IMR-90 (cell line): ENCODE results near the gene TENM4. TPM values are rescaled to one million over a fixed set of nuclear protein-coding genes. Genes with fewer than 3 reads are reported as not detected.

Experiments
- ATAC-seq: fragments of 200-7000 bp; cut with Tn5 transposase; 2 replicates; pipeline ENCODE4 v1.9.1; 2020; ENCODE audit warnings: low read depth, mild to moderate bottlenecking, moderate library complexity
- BruUV-seq: library from RNA; stranded (reverse); fragments of 400-500 nt; replicated peaks from 2 replicates; lab custom pipeline; 2021; lab: Mats Ljungman, UMichigan
- CTCF ChIA-PET: fragments of 300-600 bp; formaldehyde crosslinking; extraction: SDS; loops from one replicate; lab custom pipeline; 2021; ENCODE audit warnings: antibody characterized with exemption; lab: Yijun Ruan, JAX
- POLR2A ChIA-PET: fragments of 300-600 bp; sonication (Branson Sonifier 250); formaldehyde crosslinking; loops from one replicate; lab custom pipeline; 2022; ENCODE audit warnings: antibody characterized with exemption; ENCODE audit not compliant: unreplicated experiment; lab: Charles Lee
- DNase-seq: peaks from one replicate; pipeline ENCODE4 v3.0.0; 2013
- H2AFZ ChIP-seq: replicated peaks from 2 replicates; pipeline ENCODE3; 2013; ENCODE audit warnings: low read length, mild to moderate bottlenecking; ENCODE audit not compliant: poor library complexity
- H2AK5ac ChIP-seq: 2 replicates; pipeline ENCODE4 v1.6.1; 2013; ENCODE audit warnings: low read depth, low read length, inconsistent platforms
- H2AK9ac ChIP-seq: replicated peaks from 2 replicates; pipeline ENCODE3; 2013; ENCODE audit warnings: mild to moderate bottlenecking, low read depth, low read length, moderate library complexity; ENCODE audit not compliant: poor library complexity
- H2BK120ac ChIP-seq: 2 replicates; pipeline ENCODE4 v1.6.1; 2013; ENCODE audit warnings: low read depth, low read length, inconsistent platforms
- H2BK15ac ChIP-seq: 3 replicates; pipeline ENCODE4 v1.6.1; 2013; ENCODE audit warnings: low read depth, low read length, inconsistent platforms
- H2BK20ac ChIP-seq: 2 replicates; pipeline ENCODE4 v1.6.1; 2013; ENCODE audit warnings: low read depth, mild to moderate bottlenecking, inconsistent platforms, low read length, moderate library complexity
- H2BK5ac ChIP-seq: 2 replicates; pipeline ENCODE4 v1.6.1; 2013; ENCODE audit warnings: mild to moderate bottlenecking, low read depth, low read length, inconsistent platforms; ENCODE audit not compliant: poor library complexity, severe bottlenecking
- H3K14ac ChIP-seq: replicated peaks from 2 replicates; pipeline ENCODE4 v1.6.1; 2013; ENCODE audit warnings: low read depth, low read length, inconsistent platforms
- H3K18ac ChIP-seq: 2 replicates; pipeline ENCODE4 v1.6.1; 2013; ENCODE audit warnings: low read depth, low read length, control low read depth
- H3K23ac ChIP-seq: 2 replicates; pipeline ENCODE4 v1.6.1; 2013; ENCODE audit warnings: low read depth, low read length, inconsistent platforms
- H3K27ac ChIP-seq: 2 replicates; pipeline ENCODE4 v1.5.1; 2013; ENCODE audit warnings: mild to moderate bottlenecking, control low read depth, low read length; ENCODE audit not compliant: insufficient read depth
- H3K27me3 ChIP-seq: 2 replicates; pipeline ENCODE4 v1.6.1; 2013; ENCODE audit warnings: low read length; ENCODE audit not compliant: control insufficient read depth, insufficient read depth
- H3K36me3 ChIP-seq: 2 replicates; pipeline ENCODE4 v1.6.1; 2013; ENCODE audit warnings: low read length, mixed read lengths; ENCODE audit not compliant: control insufficient read depth, insufficient read depth
- H3K4ac ChIP-seq: 2 replicates; pipeline ENCODE4 v1.6.1; 2013; ENCODE audit warnings: low read depth, low read length, inconsistent platforms
- H3K4me1 ChIP-seq: 2 replicates; pipeline ENCODE4 v1.6.1; 2013; ENCODE audit warnings: low read length, mixed read lengths; ENCODE audit not compliant: control insufficient read depth, insufficient read depth
- H3K4me2 ChIP-seq: 2 replicates; pipeline ENCODE4 v1.6.1; 2013; ENCODE audit warnings: low read depth, mild to moderate bottlenecking, control low read depth, low read length, moderate library complexity
- H3K4me3 ChIP-seq: 2 replicates; pipeline ENCODE4 v1.5.1; 2013; ENCODE audit warnings: low read depth, mild to moderate bottlenecking, control low read depth, low read length, moderate library complexity; ENCODE audit not compliant: insufficient read depth
- H3K56ac ChIP-seq: 2 replicates; pipeline ENCODE4 v1.6.1; 2013; ENCODE audit warnings: low read length, inconsistent platforms; ENCODE audit not compliant: insufficient read depth; ENCODE audit errors: extremely low read depth
- H3K79me1 ChIP-seq, 2 experiments: 2 replicates each; pipeline ENCODE4 v1.6.1; 2013; ENCODE audit warnings: low read length in 2 of 2, inconsistent platforms in 1 of 2, low read depth in 1 of 2
- H3K9ac ChIP-seq: 2 replicates; pipeline ENCODE4 v1.6.1; 2013; ENCODE audit warnings: low read depth, low read length, control low read depth
- H3K9me1 ChIP-seq: 2 replicates; pipeline ENCODE4 v1.6.1; 2013; ENCODE audit warnings: low read length, inconsistent platforms; ENCODE audit not compliant: insufficient read depth
- H3K9me3 ChIP-seq: 2 replicates; pipeline ENCODE4 v1.6.1; 2013; ENCODE audit warnings: low read length; ENCODE audit not compliant: control insufficient read depth, insufficient read depth
- H4K20me1 ChIP-seq: 2 replicates; pipeline ENCODE4 v1.6.1; 2013; ENCODE audit warnings: low read length, inconsistent platforms; ENCODE audit not compliant: insufficient read depth
- H4K5ac ChIP-seq: 2 replicates; pipeline ENCODE4 v1.6.1; 2013; ENCODE audit warnings: mild to moderate bottlenecking, low read depth, low read length, control low read depth
- H4K8ac ChIP-seq, 2 experiments: 2 replicates each; pipeline ENCODE4 v1.6.1; 2013; ENCODE audit warnings: low read depth in 2 of 2, low read length in 2 of 2, control low read depth in 1 of 2, inconsistent platforms in 1 of 2
- H4K91ac ChIP-seq: 2 replicates; pipeline ENCODE4 v1.6.1; 2013; ENCODE audit warnings: low read depth, low read length, inconsistent platforms; ENCODE audit not compliant: insufficient read depth
- BHLHE40 ChIP-seq: fragments of 150-350 bp; IDR thresholded peaks from 2 replicates; pipeline ENCODE4 v1.6.1; 2016; ENCODE audit warnings: mild to moderate bottlenecking, low read depth, low read length
- CEBPB ChIP-seq: IDR thresholded peaks from 2 replicates; pipeline ENCODE4 v1.6.1; 2012; ENCODE audit warnings: low read depth, low read length, improper control_type of control experiment
- CHD1 ChIP-seq: IDR thresholded peaks from 2 replicates; pipeline ENCODE4 v1.6.1; 2012; ENCODE audit warnings: low read depth, low read length, improper control_type of control experiment
- FOS ChIP-seq: fragments of 150-350 bp; IDR thresholded peaks from 2 replicates; pipeline ENCODE4 v1.6.1; 2016; ENCODE audit warnings: low read depth, low read length
- MAFK ChIP-seq: IDR thresholded peaks from 2 replicates; pipeline ENCODE4 v1.6.1; 2012; ENCODE audit warnings: low read depth, low read length, improper control_type of control experiment
- MXI1 ChIP-seq: IDR thresholded peaks from 2 replicates; pipeline ENCODE4 v1.6.1; 2012; ENCODE audit warnings: low read depth, mild to moderate bottlenecking, low read length, moderate library complexity, borderline replicate concordance
- NFE2L2 ChIP-seq: fragments of 150-350 bp; IDR thresholded peaks from 2 replicates; pipeline ENCODE4 v1.6.1; 2016; ENCODE audit warnings: low read depth, mild to moderate bottlenecking, low read length
- RAD21 ChIP-seq: IDR thresholded peaks from 2 replicates; pipeline ENCODE4 v1.6.1; 2012; ENCODE audit warnings: low read length, improper control_type of control experiment
- RCOR1 ChIP-seq: IDR thresholded peaks from 2 replicates; pipeline ENCODE4 v1.6.1; 2012; ENCODE audit warnings: mild to moderate bottlenecking, low read length, improper control_type of control experiment; ENCODE audit not compliant: insufficient replicate concordance
- SMC3 ChIP-seq: fragments of 150-350 bp; IDR thresholded peaks from 2 replicates; pipeline ENCODE4 v1.6.1; 2016; ENCODE audit warnings: low read depth, mild to moderate bottlenecking, antibody characterized with exemption, low read length, moderate library complexity
- WGBS, 2 experiments: methylation state at CpG; one replicate each; pipeline versions ENCODE4 v1.1.5 to v1.1.7; 2013; ENCODE audit warnings: missing lambda C conversion rate in 2 of 2; ENCODE audit not compliant: insufficient read length in 1 of 2; ENCODE audit errors: extremely low coverage in 2 of 2; 5-methylcytosine and 5-hydroxymethylcytosine counted together
- dilution Hi-C: fragments of 300-500 bp; cut with HindIII; formaldehyde crosslinking; loops from one replicate; pipeline ENCODE4 v1.14.3; 2018; ENCODE audit warnings: low sequenced_read_pairs; ENCODE audit not compliant: unreplicated experiment
- in situ Hi-C: fragments of 300-500 bp; cut with MboI; formaldehyde crosslinking; loops from 3 replicates; pipeline ENCODE4 v1.14.3; 2019; ENCODE audit warnings: low sequenced_read_pairs, inconsistent platforms, mixed read lengths
- intact Hi-C: fragments of 100-400 bp; cut with micrococcal nuclease; formaldehyde crosslinking; loops from 2 replicates; pipeline ENCODE4 v1.10.0; 2022
- polyA plus RNA-seq, 3 experiments: library from polyadenylated mRNA; depleted of rRNA; stranded (reverse); fragments of >200 nt; gene quantifications; 2 replicates each; pipeline ENCODE4 v1.2.3, GENCODE V29; 2012; ENCODE audit warnings: low replicate concordance in 1 of 3
- total RNA-seq: library from RNA; depleted of rRNA; stranded (reverse); fragments of >200 nt; gene quantifications from 2 replicates; pipeline ENCODE4 v1.2.3, GENCODE V29; 2012
- TF ChIP-seq, protein P1 (sequence below): fragments of 150-350 bp; IDR thresholded peaks from 2 replicates; pipeline ENCODE4 v1.6.1; 2016; ENCODE audit warnings: low read depth, mild to moderate bottlenecking, low read length, moderate library complexity, borderline replicate concordance
- TF ChIP-seq, protein P2 (sequence below): fragments of 150-350 bp; IDR thresholded peaks from 2 replicates; pipeline ENCODE4 v1.6.1; 2017; ENCODE audit warnings: mild to moderate bottlenecking, antibody characterized with exemption, low read length, low read depth

TENM4 gene
- total and polyA plus RNA-seq, 2 of the 4 experiments (the other 2 are of a cell fraction): 7.4 to 9.0 TPM

DNA sequence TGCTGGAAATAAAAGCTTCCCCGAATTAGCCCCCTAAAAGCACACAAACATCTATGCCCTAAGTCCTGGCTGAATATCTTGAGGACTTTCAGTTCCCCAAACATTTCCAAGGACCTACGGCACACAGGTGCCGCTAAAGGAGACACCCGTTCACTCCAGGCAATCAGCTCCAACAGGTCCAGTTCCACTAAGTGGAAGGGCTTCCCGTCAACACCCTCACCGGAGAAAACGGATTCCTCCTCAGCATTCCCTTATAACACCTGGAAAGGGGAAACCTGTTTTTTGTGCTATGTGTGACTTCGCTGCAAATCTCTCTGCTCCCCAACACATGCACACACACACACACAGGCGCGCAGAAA lies 3.9 kb downstream of the TENM4 start:
- in situ Hi-C loops: loop anchor here (10.0 kb wide), 1 partner anchor 342 kb away; no protein-coding TSS in a partner anchor
- H3K79me1 ChIP-seq: peaks cover 6 to 46% of the 10 kb centered on the region in 2 experiments
- intact Hi-C loops: loop anchor here (10.0 kb wide), 1 partner anchor 332 kb away; no protein-coding TSS in a partner anchor

More for the DNA sequence above, 3.9 kb downstream of the TENM4 start:
- WGBS, 2 experiments: 29% methylated on average over 1 of the region's 10 CpGs; no CpG with 5 or more reads in 1 of the 2 experiments
- Histone ChIP-seq H4K20me1 (no peaks in the 10 kb centered on the region), H3K56ac (peak overlapping the region; percentile 59; the same call in 1 of the 2 replicates), H3K36me3 (no peaks in the 10 kb centered on the region), H2BK5ac (no peak overlapping the region), H2AFZ (peak overlapping the region; percentile 92), H2AK5ac (peak overlapping the region; percentile 11), H2BK20ac (no peak overlapping the region; the same call in 1 of the 2 replicates), H3K27me3 (no peaks in the 10 kb centered on the region), H4K8ac (peak overlapping the region in 1 of 2 experiments; percentile 30; a peak in 1 of 4 replicates), H2BK120ac (peak overlapping the region; percentile 73; the same call in 1 of the 2 replicates), H2AK9ac (peak overlapping the region; percentile 2), H4K5ac (no peak overlapping the region), H3K9me1 (peaks cover 2% of the 10 kb centered on the region; the same call in 1 of the 2 replicates), H3K18ac (peak overlapping the region; percentile 35; the same call in 1 of the 2 replicates), H3K23ac (peak overlapping the region; percentile 40), H2BK15ac (no peak overlapping the region; the same call in 2 of the 3 replicates), H3K4me2 (peak overlapping the region; percentile 87), H3K4me3 (peak overlapping the region; percentile 57), H3K27ac (peak overlapping the region; percentile 39; the same call in 1 of the 2 replicates), H3K4me1 (peaks cover 8% of the 10 kb centered on the region), H3K9ac (peak overlapping the region; percentile 57), H3K14ac (peak overlapping the region; percentile 15), H4K91ac (peak overlapping the region; percentile 41; the same call in 1 of the 2 replicates), H3K9me3 (no peaks in the 10 kb centered on the region), H3K4ac (peak overlapping the region; percentile 69)
- BruUV-seq: no TSS peak
- no peak for ATAC-seq
- DNase-seq: no peak
- TF ChIP-seq, protein P1, sequence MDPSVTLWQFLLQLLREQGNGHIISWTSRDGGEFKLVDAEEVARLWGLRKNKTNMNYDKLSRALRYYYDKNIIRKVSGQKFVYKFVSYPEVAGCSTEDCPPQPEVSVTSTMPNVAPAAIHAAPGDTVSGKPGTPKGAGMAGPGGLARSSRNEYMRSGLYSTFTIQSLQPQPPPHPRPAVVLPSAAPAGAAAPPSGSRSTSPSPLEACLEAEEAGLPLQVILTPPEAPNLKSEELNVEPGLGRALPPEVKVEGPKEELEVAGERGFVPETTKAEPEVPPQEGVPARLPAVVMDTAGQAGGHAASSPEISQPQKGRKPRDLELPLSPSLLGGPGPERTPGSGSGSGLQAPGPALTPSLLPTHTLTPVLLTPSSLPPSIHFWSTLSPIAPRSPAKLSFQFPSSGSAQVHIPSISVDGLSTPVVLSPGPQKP: no peak
- TF ChIP-seq BHLHE40 (no peak), RCOR1 (no peak), RAD21 (no peak), NFE2L2 (no peak), MAFK (no peak), CHD1 (no peak), MXI1 (no peak), FOS (no peak), CEBPB (no peak), SMC3 (no peak)
- TF ChIP-seq, protein P2, sequence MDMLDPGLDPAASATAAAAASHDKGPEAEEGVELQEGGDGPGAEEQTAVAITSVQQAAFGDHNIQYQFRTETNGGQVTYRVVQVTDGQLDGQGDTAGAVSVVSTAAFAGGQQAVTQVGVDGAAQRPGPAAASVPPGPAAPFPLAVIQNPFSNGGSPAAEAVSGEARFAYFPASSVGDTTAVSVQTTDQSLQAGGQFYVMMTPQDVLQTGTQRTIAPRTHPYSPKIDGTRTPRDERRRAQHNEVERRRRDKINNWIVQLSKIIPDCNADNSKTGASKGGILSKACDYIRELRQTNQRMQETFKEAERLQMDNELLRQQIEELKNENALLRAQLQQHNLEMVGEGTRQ: no peak
- dilution Hi-C loops: no loop called here
- ChIA-PET CTCF (no interaction called here), POLR2A (no interaction called here)
